Testis (tissue), 3 donors: ENCODE measurements around the gene KCND3. TPM values are rescaled to one million over a fixed set of nuclear protein-coding genes. Genes with fewer than 3 reads are reported as not detected.

Source experiments
- DNase-seq: peaks from one replicate; pipeline ENCODE4 v3.0.0-alpha.2; 2019
- H3K27ac ChIP-seq, 2 donors: fragments of 200-600 bp; sonication (generic); one replicate each; pipeline ENCODE4 v1.5.1; 2019
- H3K27me3 ChIP-seq: fragments of 200-600 bp; sonication (generic); one replicate; pipeline ENCODE4 v1.5.1; 2019
- H3K36me3 ChIP-seq: fragments of 200-600 bp; sonication (generic); one replicate; pipeline ENCODE4 v1.5.1; 2017; ENCODE audit warnings: low read depth; ENCODE audit errors: missing control alignments
- H3K4me1 ChIP-seq: fragments of 200-600 bp; sonication (generic); one replicate; pipeline ENCODE4 v1.5.1; 2019
- H3K4me3 ChIP-seq, 2 donors: fragments of 200-600 bp; sonication (generic); one replicate each; pipeline ENCODE4 v1.5.1; 2017 to 2019
- H3K9me3 ChIP-seq: fragments of 200-600 bp; sonication (generic); one replicate; pipeline ENCODE4 v1.5.1; 2017
- CTCF ChIP-seq, 3 experiments: fragments of 450-650 bp in 2 of 3; fragments of 200-600 bp in 1 of 3; sonication (generic) in 1 of 3; IDR thresholded peaks; one replicate each; pipeline ENCODE4 v1.5.1; 2016 to 2019; ENCODE audit warnings: antibody characterized with exemption in 3 of 3, mild to moderate bottlenecking in 2 of 3, moderate library complexity in 1 of 3
- POLR2A ChIP-seq: fragments of 450-650 bp; IDR thresholded peaks from one replicate; pipeline ENCODE4 v1.6.1; 2017; ENCODE audit warnings: antibody characterized with exemption, mild to moderate bottlenecking, moderate library complexity
- WGBS, 2 donors: methylation state at CpG; one replicate each; pipeline ENCODE4 v1.1.5; 2018; 5-methylcytosine and 5-hydroxymethylcytosine counted together
- intact Hi-C: fragments of 100-400 bp; cut with DNase I; formaldehyde crosslinking; loops from one replicate; pipeline ENCODE4 v1.15.1; 2023; ENCODE audit warnings: low total_unique reads
- polyA plus RNA-seq: library from polyadenylated mRNA; stranded (reverse); fragments of 350-450 nt; fragmentation: Illumina TruSeq; extraction: RNeasy Lipid Tissue Mini Kit (QIAGEN cat#74804); gene quantifications from one replicate; pipeline ENCODE4 v1.2.3, GENCODE V29; 2014; ENCODE audit warnings: low read depth, low replicate concordance; ENCODE audit not compliant: insufficient read depth
- total RNA-seq, 2 donors: library from RNA; depleted of rRNA; stranded (reverse); fragments of >200 nt; gene quantifications; one replicate each; pipeline ENCODE4 v1.2.3, GENCODE V29; 2016

KCND3 gene
- total and polyA plus RNA-seq, 3 donors from 2014 or later = 5.5 to 6.6 (median 6.0) TPM

- H3K9me3 ChIP-seq = no peaks in the 10 kb centered on the region
- no peak overlapping the region for H3K4me3 ChIP-seq
- no peaks in the 10 kb centered on the region for H3K36me3 ChIP-seq
- intact Hi-C loops = no loop called here
- TF ChIP-seq POLR2A = no peak
- TF ChIP-seq CTCF (IDR thresholded peaks at IDR 0.05) = no peak
- H3K4me1 ChIP-seq = no peaks in the 10 kb centered on the region
- H3K27ac ChIP-seq = no peak overlapping the region
- no peaks in the 10 kb centered on the region for H3K27me3 ChIP-seq
- no peak for DNase-seq
Observed at GRCh38 chr1:111768023-111768422, 221.4 kb downstream of the KCND3 start.

GRCh38 chr1:111762332-111762731 is 227.1 kb downstream of the KCND3 start:
- 90 to 91% methylated on average over 2 of the region's 2 CpGs for WGBS, 2 donors

GRCh38 chr1:111761717-111762116 is 227.8 kb downstream of the KCND3 start:
- intact Hi-C loops = no loop called here
- no peak for TF ChIP-seq POLR2A
- no peak for TF ChIP-seq CTCF (IDR thresholded peaks at IDR 0.05)
- no peak for DNase-seq

More at GRCh38 chr1:111762332-111762731, 227.1 kb downstream of the KCND3 start:
- DNase-seq = no peak
- no peak for TF ChIP-seq POLR2A
- no peak for TF ChIP-seq CTCF (IDR thresholded peaks at IDR 0.05)
- Histone ChIP-seq H3K27me3 (no peaks in the 10 kb centered on the region), H3K36me3 (no peaks in the 10 kb centered on the region), H3K27ac (no peak overlapping the region), H3K4me3 (no peak overlapping the region), H3K9me3 (no peaks in the 10 kb centered on the region), H3K4me1 (peaks cover under 1% of the 10 kb centered on the region)
- intact Hi-C loops = no loop called here

GRCh38 chr1:111758373-111758772 is 231.1 kb downstream of the KCND3 start:
- WGBS, 2 donors = 62 to 65% methylated on average over 2 of the region's 2 CpGs
- no peak overlapping the region for H3K27ac ChIP-seq
- no peaks in the 10 kb centered on the region for H3K27me3 ChIP-seq
- intact Hi-C loops = loop anchor here (10.0 kb wide), 1 partner anchor 274 kb away; no protein-coding TSS in a partner anchor
- H3K36me3 ChIP-seq = no peaks in the 10 kb centered on the region
- TF ChIP-seq CTCF (IDR thresholded peaks at IDR 0.05) = no peak
- no peak for TF ChIP-seq POLR2A
- no peak overlapping the region for H3K4me3 ChIP-seq
- no peak for DNase-seq
- peaks cover 9% of the 10 kb centered on the region for H3K4me1 ChIP-seq
- H3K9me3 ChIP-seq = no peaks in the 10 kb centered on the region

More at GRCh38 chr1:111761717-111762116, 227.8 kb downstream of the KCND3 start:
- no peaks in the 10 kb centered on the region for H3K36me3 ChIP-seq
- no peak overlapping the region for H3K4me3 ChIP-seq
- WGBS, 2 donors = 95 to 98% methylated on average over 2 of the region's 2 CpGs
- H3K4me1 ChIP-seq = peaks cover 7% of the 10 kb centered on the region
- H3K27me3 ChIP-seq = no peaks in the 10 kb centered on the region
- H3K9me3 ChIP-seq = no peaks in the 10 kb centered on the region
- no peak overlapping the region for H3K27ac ChIP-seq

GRCh38 chr1:111756124-111756513 is 233.3 kb downstream of the KCND3 start:
- intact Hi-C loops = loop anchor here (10.0 kb wide), 1 partner anchor 271 kb away; no protein-coding TSS in a partner anchor

More at GRCh38 chr1:111756124-111756513, 233.3 kb downstream of the KCND3 start:
- WGBS, 2 donors = 0% methylated on average over 15 to 33 of the region's 35 CpGs
- Histone ChIP-seq H3K4me3 (peak overlapping the region; percentile 91 to 98), H3K4me1 (peaks cover 12% of the 10 kb centered on the region), H3K36me3 (no peaks in the 10 kb centered on the region), H3K27me3 (no peaks in the 10 kb centered on the region), H3K9me3 (no peaks in the 10 kb centered on the region), H3K27ac (peak overlapping the region; percentile 86 to 96)
- no peak for DNase-seq
- TF ChIP-seq POLR2A (no peak), CTCF (IDR thresholded peaks at IDR 0.05) (no peak)
